AML-193 (cell line): ENCODE results near the gene CAT.

ENCODE experiments used
- DNase-seq, 2 experiments: peaks; one replicate each; lab custom pipeline; 2025; lab: John Stamatoyannopoulos, UW

CAT gene

GRCh38 chr11:34425360-34425759, 13.4 kb upstream of the CAT start:
- no peak for DNase-seq

- peak; percentile 86 for DNase-seq
Observed at GRCh38 chr11:34425867-34426266, 12.9 kb upstream of the CAT start.

DNA sequence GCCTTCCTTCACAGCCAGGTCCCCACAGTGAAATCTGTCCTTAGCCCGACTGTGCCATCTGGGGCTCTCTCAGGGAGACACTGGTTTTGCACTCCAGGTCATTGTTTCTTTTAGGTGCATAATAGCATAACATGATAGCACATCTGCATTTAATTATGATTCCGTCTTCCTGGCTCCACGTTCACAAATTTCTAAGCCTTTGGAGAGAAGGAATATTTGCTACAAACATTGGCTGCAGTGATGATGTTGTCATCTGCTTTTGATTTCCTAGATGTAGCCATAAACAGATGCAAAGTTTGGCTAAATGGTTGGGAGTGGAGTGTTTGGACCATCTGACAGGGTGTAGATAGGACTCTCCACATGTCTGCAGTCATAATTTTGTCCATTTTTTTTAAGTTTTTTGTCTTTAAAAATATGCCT, 12.0 kb upstream of the CAT start:
- DNase-seq = no peak

- peak; percentile 86 to 89 for DNase-seq
Observed at GRCh38 chr11:34427186-34427805, 11.4 kb upstream of the CAT start.

DNA sequence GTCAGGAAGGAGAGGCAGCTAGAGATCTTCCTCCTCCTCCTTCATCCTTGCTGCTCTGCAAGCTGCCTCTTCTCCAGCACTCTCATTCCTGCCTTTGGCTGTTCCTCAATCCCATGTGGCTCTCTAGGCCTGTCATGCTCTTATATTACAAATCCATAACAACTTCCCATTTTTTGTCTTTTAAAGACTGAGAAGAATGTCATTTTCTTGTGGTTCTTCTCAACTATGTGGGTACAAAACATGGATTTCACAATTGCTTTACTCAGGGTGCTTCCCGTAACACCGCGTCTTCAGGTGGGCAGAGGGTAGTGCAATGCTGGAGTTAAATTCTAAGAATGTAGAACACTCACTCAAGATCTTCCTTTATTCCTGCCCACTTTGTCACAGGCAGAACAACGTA, 6.8 kb upstream of the CAT start:
- DNase-seq = peak; percentile 76 to 88

DNA sequence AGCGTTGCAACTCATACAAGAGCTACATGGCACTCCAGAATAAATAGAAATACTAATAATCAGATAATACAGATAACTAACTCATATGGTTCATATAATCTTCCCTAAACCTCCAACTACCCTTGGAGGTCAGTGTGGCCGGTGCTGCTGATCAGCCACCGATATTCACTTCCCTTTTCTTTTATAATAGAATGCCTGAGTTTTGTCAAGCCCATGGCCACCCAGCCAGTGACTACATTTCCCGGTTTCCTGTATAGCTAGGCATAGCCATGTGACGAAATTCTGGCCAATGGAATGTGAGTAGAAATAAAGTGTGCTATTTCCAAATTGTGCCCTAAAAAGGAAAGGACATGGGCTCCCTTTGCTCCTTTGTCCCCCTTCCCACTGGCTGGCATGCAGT, 5.9 kb upstream of the CAT start:
- DNase-seq = peak; percentile 57 to 63

- DNase-seq = no peak
Observed at GRCh38 chr11:34433899-34434298, 4.8 kb upstream of the CAT start.

- DNase-seq = no peak
Observed at GRCh38 chr11:34437224-34438125, 1.3 kb upstream of the CAT start.

GRCh38 chr11:34439610-34440198, 970 bp downstream of the CAT start:
- DNase-seq = no peak

DNA sequence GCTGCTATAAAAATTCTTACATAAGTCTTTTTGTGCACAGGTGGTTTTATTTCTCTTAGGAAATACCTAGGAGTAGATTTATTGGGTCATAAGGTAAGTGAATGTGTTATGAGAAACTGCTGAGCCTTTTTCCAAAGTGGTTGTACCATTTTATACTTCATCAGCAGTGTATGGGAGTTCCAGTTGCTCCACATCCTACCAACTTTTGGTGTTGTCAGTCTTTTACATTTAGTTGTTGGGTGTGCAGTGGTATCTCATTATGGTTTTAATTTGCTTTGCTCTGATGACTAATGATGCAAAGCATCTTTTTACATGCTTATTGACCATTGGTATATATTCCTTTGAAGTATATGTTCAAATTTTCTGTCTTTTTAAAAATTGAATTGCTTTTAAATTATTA, 3.1 kb downstream of the CAT start:
- DNase-seq = no peak

DNA sequence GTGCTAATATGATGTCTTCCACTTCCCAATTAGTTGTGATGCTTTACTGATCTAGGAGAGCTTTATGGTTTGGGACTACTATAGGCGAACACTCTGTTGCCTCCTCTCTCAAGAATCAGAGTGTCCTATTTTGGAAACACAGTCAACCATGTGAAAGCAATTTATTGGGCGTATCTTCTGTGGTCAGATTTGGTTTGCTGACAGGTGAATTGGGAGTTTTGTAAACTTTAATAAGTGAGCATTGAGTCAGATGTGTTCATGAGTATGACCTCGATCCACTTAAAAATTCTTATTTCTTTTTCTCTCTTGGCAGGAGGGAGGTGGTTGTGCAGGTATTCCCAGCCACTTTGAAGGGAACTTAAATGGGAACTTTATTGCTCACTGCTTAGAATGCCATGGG, 4.4 kb downstream of the CAT start:
- DNase-seq = no peak

DNA sequence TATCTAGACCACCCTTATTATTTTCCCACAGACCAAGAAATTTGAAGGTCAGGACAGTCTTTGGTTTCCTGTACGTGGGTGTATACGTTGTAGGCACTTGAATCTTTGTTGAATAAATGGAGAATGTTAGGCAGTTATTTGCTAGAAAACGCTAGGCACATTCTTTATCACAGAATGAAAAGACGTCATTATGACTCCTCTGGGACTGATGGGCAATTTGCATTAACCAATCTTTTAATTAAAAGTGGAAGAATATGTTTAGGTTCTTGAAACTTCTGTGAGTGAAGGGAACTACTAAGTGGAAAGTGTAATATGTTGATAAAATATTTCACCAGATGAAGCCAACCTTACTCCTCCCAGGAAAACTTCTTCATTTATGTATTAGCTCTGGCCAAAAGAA, 5.7 kb downstream of the CAT start:
- DNase-seq = no peak

- peak; percentile 6 to 7 for DNase-seq
Observed at GRCh38 chr11:34445956-34446355, 7.2 kb downstream of the CAT start.

- DNase-seq = no peak
Observed at GRCh38 chr11:34446386-34446785, 7.7 kb downstream of the CAT start.

- DNase-seq = no peak
Observed at GRCh38 chr11:34447044-34447443, 8.3 kb downstream of the CAT start.

- DNase-seq = no peak
Observed at GRCh38 chr11:34448223-34448994, 9.7 kb downstream of the CAT start.

DNA sequence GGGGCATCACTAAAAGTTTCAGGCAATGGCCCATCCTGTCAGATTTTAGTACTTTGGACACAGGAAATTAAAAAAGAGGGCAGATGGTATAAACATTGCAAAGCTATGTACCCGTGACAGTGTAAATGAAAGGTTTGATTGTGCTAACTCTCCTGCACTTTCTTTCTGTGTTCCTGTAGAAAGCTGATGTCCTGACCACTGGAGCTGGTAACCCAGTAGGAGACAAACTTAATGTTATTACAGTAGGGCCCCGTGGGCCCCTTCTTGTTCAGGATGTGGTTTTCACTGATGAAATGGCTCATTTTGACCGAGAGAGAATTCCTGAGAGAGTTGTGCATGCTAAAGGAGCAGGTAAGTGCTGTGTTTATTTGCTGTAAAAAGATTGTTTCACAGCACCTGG, 10.3 kb downstream of the CAT start:
- peak; percentile 46 to 50 for DNase-seq

DNA sequence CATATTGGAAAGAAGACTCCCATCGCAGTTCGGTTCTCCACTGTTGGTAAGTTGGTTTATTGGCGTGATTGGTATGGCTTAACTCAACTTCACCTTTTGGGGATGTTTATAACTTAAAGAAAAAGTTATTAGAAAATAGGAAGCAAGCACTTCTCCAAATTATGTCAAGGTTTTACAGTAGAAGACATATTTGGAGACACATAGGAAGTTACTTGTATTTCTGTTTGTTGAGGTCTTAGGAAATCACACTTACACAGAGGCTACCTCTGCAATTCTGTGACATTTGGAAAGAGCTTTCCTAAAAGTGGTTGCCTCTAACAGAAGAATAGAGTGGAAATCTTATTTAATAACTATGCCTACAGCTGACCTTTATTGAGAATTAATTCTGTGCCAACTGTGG, 12.3 kb downstream of the CAT start:
- DNase-seq = peak; percentile 82 to 92

- DNase-seq = no peak
Observed at GRCh38 chr11:34454308-34455032, 15.7 kb downstream of the CAT start.

- DNase-seq = no peak
Observed at GRCh38 chr11:34457607-34458006, 18.9 kb downstream of the CAT start.

DNA sequence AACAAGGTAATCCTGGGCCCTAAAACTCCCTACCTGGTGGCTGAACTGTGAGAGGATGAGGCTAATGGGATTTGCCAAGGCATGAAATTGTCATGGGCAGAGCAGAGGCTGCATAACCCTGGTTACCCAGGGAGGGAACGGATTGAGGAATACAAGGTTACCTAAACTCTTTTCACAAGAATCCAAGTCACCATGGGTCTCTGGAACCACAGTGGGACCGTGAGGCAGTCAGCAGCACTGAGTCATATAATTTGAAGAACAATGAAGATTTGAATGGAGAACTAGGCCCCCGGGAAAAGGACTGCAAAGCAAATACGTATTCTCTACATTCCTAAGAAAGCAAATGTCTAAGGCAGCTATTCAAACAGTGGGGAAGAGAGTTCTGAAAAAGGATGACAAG, 19.8 kb downstream of the CAT start:
- no peak for DNase-seq
